HL-60 (cell line): Measurements from ENCODE around the gene ARHGAP11A.

Source experiments
- POLR2AphosphoS5 ChIP-seq: IDR thresholded peaks from 2 replicates; pipeline ENCODE4 v1.6.1; 2012; ENCODE audit warnings: low read depth
- TF ChIP-seq, protein P1 (sequence below): IDR thresholded peaks from one replicate; pipeline ENCODE4 v1.5.1; 2011; ENCODE audit warnings: low read length, control low read depth, inconsistent platforms; ENCODE audit not compliant: insufficient read depth
- TF ChIP-seq, protein P2 (sequence below): IDR thresholded peaks from 2 replicates; pipeline ENCODE4 v1.6.1; 2012; ENCODE audit warnings: low read depth; ENCODE audit not compliant: insufficient replicate concordance

DNA sequence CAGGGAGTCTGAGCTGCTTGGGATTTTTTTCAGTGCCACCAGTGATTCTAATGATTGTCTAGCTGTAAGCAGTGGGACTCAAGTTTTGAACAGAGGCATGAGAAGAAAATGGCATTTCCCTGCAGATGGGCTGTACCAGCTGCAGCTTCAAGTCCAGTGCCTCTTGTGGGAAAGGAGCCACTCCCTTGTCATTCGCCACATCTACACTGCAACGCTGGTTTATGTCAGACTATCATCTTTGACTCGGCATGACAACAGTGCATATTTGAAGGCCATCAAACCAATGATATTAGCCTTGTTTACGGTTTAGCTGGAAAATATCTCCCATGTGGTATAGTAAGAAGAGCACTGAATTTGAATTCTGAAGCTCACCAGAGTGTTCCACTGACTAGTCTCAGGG is 48.4 kb downstream of the ARHGAP11A start:
- TF ChIP-seq, protein P1, sequence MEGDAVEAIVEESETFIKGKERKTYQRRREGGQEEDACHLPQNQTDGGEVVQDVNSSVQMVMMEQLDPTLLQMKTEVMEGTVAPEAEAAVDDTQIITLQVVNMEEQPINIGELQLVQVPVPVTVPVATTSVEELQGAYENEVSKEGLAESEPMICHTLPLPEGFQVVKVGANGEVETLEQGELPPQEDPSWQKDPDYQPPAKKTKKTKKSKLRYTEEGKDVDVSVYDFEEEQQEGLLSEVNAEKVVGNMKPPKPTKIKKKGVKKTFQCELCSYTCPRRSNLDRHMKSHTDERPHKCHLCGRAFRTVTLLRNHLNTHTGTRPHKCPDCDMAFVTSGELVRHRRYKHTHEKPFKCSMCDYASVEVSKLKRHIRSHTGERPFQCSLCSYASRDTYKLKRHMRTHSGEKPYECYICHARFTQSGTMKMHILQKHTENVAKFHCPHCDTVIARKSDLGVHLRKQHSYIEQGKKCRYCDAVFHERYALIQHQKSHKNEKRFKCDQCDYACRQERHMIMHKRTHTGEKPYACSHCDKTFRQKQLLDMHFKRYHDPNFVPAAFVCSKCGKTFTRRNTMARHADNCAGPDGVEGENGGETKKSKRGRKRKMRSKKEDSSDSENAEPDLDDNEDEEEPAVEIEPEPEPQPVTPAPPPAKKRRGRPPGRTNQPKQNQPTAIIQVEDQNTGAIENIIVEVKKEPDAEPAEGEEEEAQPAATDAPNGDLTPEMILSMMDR, result no peak
- no peak for TF ChIP-seq POLR2AphosphoS5
- TF ChIP-seq, protein P2, sequence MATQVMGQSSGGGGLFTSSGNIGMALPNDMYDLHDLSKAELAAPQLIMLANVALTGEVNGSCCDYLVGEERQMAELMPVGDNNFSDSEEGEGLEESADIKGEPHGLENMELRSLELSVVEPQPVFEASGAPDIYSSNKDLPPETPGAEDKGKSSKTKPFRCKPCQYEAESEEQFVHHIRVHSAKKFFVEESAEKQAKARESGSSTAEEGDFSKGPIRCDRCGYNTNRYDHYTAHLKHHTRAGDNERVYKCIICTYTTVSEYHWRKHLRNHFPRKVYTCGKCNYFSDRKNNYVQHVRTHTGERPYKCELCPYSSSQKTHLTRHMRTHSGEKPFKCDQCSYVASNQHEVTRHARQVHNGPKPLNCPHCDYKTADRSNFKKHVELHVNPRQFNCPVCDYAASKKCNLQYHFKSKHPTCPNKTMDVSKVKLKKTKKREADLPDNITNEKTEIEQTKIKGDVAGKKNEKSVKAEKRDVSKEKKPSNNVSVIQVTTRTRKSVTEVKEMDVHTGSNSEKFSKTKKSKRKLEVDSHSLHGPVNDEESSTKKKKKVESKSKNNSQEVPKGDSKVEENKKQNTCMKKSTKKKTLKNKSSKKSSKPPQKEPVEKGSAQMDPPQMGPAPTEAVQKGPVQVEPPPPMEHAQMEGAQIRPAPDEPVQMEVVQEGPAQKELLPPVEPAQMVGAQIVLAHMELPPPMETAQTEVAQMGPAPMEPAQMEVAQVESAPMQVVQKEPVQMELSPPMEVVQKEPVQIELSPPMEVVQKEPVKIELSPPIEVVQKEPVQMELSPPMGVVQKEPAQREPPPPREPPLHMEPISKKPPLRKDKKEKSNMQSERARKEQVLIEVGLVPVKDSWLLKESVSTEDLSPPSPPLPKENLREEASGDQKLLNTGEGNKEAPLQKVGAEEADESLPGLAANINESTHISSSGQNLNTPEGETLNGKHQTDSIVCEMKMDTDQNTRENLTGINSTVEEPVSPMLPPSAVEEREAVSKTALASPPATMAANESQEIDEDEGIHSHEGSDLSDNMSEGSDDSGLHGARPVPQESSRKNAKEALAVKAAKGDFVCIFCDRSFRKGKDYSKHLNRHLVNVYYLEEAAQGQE, result no peak
